Measurements from ENCODE around the gene SP3. TPM values are rescaled to one million over a fixed set of nuclear protein-coding genes. Genes with fewer than 3 reads are reported as not detected.

The SP3 gene
- total RNA-seq, 1 experiment from 2014 or later = 82.4 TPM

DNA sequence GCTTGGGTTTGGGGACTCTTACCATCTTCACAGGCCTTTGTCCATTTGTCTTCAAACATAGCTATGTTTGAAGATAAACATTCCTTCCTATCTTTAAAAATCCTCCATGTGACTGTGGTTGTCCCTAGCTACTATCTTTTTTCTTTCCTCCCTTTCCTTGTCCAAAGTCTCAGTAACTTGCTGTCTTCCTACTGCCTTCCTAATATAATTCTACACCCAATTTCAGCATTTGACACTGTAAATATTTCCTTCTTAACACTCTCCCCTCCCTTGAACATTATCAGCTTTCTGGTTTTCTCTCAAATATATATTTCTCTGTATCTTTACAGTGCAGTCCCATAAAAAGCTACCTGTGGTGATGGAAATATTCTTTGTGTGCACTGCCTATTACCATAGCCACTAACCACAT is 5.3 kb upstream of the SP3 start:
- no peak for DNase-seq (ENCODE audit: extremely low read depth, low read depth)

DNA sequence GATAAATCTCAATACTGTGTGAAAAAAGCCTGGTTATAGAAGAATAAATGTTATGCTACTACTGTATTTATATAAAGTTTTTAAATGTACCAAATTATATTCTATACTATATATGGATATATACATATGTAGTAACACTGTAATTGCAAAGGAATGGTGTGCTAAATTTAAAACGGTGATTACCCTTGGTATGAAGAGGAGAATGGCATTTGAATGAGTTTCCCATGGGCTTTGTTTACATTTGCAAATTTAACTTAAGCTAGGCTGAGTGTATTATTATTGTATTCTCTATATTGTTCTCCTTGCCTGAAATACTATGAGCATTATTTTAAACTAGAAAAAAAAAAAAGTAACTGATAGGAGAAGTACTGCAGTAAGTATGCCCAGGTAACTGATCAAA is 4.7 kb upstream of the SP3 start:
- DNase-seq (ENCODE audit: extremely low read depth, low read depth) = no peak

DNA sequence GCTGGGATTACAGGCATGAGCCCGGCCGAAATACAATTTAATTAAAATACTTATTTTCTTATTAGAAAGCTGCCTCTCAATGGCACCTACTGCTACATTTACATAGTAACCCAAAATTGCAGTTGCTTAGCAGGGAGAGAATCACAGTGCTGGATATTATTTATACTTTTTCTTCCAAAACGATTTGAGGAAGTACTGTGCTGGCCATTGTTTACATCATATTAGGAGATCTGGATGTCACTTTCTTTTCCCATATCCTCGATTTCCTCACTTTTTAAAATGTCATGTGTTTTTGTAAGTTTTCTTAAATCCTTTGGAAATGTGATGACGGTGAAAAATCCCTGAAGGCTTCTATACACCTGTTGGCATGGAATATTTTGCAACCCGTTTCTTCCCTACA is 3.4 kb upstream of the SP3 start:
- DNase-seq (ENCODE audit: extremely low read depth, low read depth) = no peak

DNA sequence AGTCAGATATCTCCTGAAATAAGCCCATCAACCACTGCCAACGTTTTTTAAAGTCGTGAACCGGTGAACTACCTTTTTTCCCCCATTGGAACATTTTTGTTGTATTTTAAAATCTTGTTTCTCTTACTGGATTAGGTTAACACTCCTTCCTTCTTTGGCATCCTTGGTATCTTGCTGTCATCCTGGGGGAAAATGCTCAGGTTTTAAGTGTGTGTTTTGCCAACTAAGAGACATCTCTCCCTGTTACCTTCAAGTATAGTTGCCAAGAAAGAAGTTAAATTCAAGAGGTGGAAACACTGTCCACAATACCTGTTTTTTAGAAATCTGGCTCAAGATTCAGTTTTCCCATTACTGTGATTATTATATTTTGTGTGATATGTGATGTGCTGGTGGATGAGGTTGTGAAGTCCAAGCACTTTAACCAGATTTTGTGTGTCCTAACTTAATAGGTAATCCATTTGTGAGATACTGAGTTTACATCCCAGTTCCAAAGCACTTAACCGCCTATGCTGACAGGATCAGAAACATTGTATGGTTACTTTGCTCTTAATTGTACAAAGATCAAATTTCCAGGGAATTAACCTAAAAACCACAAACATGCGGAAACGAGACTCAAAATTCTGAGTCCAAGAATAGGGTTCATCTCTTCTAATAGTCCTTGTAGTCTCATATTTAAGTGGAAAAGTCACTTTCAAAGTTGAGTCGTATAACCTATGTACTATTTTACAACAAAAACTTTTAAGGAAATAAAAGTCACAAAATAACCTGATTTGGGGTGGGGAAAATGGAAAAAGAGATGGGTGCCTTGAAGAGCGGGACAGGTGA is 1.3 kb upstream of the SP3 start:
- DNase-seq (ENCODE audit: extremely low read depth, low read depth) = no peak

DNA sequence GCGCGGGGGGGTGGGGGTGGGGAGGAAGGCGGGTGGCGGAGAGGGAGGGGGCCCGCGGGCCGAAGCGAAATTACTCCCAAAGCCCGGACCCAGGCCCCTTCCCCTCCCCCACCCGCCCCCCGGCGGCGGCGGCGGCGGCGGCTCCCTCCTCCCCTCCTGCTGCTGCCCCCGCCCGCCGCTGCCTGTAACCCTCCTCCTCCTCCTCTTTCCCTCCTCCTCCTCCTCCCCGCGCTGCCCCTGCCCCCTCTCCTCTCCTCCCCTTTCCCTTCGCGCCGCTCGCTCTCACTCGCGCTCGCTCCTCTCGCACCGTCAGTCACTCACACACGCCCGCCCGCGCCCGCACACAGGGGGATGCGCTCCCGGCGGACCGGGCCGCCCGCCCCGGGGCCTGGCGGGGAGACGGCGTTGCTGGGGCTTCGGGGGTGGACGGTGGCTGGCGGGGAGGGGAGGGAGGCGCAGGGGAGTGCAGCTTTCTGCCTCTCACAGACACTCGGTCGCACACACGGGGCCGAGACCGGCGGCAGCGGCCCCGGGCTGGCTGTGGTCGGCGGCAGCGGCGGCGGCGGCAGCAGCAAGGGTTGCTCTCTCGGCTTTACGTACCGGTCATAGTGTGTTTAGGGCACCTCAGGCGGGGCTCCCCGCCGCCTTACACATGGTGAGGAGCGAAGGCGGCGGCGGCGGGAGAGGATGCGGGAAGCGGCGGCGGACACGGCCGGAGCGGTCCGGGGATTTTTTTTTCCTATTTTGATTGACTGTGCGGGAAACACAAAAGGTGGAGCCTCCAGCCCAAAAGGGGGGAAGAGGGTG is 405 bp downstream of the SP3 start:
- DNase-seq (ENCODE audit: extremely low read depth, low read depth) = peak; percentile 77

DNA sequence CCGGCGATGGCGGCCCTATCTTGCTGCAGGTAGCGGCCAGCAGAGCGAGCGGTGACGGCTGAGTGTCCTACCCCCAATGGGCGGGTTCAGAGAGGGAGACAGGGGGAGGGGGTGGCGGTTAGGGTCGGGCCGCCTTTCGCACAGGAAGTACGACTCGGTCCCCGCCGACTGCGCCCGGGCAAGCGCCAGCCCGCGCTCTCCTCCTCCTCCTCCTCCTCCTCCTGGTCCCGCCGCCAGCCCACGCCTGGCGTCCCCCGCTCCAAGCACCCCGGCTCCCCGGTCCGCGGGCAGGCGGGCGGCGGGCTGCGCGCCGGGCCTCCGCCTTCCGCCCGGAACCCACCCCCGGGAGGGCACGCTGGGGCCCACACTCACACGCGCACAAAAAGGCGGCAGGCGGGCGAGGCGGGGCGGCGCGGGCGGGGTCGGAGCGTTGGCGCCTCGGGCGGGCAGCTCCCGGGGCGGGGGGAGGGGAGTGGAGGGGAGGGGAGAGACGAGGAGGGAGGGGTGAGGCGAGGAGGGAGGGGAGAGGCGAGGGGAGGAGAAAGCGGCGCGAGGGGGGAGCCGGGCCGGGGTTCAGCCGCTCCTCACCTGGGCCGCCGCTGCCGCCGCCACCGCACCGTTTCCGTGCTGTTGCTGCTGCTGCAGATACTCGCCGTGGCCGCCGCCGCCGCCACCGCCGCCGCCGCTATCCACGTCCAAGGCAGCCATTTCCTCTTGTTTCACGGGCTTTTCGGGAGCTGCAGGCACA is 1.2 kb downstream of the SP3 start:
- DNase-seq (ENCODE audit: extremely low read depth, low read depth) = peak; percentile 85

DNA sequence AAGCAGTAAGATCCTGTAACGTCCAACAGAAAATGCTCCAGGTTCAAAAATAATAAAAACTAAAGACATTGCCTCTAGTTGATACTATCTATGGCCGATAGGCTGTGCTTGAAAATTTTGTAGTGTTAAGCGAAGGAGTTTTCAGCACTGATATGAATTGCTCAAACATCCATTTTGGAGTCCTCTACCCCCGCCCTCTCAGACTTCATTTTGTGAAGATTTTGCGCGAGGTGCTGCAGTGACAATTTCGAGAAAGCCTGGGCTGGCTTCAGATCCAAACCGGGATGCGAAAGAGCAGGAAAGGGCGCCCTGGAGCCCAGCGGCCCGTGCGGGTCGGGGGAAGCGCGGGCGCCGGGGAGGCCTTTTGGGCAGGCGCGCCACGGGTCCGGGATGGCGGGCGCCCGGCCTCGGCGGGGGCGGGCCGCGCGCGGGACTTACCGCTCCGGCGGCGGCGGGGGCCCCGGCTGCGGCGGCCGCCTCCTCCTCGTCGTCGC is 1.8 kb downstream of the SP3 start:
- DNase-seq (ENCODE audit: extremely low read depth, low read depth) = peak; percentile 53

DNA sequence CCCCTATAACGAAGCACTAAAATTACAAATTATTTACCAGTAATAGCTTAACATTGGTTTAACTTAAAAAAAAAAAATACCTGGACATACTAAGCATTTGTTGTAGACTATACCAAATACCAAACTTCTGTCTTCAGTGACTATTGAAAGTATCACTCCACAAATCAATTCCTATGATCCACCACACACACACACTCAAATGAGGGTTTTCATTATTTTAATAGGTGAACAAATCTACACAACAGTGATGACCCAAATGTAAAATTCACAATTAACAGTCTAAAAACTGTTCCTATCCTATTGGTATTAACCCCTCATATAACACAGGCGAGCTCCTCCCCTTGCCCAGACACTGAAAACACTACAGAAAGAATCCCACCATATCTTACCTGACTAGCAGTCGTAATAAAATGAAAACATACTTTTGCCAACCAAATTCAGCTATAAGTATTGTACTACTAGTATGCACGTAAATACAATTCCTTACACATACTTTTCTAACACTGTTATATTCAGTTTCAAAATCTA is 2.5 kb downstream of the SP3 start:
- DNase-seq (ENCODE audit: extremely low read depth, low read depth) = no peak

DNA sequence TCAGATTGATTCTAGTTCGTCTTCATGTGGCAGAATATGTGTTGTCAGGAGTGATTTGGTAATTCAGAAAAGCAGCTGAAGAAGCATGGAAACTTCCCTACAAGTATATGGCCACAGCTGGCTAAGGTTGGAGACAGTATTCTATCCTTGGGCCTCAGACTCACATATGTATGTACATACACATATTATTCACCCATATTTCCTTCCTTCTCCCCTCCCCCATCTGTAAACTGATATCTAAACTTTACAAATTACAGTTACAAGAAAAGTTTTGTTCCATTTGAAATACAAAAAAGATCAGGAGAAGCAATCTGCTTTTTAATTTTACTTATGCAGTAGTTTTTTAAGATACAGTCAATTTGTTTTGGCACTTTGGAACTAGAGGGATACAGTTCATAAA is 3.1 kb downstream of the SP3 start:
- DNase-seq (ENCODE audit: extremely low read depth, low read depth) = no peak

DNA sequence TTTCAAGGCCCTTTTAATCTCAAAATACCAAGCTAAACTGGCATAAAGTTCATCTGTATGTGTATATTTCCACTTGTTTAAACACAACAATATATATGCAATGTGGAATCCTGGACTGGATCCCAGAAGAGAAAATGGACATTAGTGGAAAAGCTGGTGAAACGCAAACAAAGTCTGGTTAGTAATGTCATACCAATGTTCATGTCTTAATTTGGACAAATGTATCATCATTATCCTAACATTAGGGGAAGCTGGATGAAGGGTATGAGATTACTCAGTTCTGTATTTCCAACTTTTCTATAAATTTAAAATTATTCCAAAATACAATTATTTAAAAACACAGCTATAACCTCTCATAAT is 3.8 kb downstream of the SP3 start:
- DNase-seq (ENCODE audit: extremely low read depth, low read depth) = no peak

DNA sequence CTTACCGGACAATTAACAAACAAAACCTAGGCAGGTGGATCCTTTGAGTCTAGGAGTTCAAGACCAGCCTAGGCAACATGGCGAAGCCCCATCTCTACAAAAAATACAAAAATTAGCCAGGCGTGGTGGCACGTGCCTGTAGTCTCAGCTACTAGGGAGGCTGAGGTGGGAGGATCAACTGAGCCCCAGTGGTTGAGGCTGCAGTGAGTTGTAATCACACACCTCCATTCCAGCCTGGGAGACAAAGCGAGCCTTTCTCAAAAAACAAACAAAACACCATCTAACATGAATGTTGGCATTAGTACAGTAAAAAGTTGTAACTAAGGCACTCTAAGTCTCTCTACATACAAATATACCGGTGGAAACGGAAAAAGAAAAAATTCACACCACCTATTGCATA is 5.3 kb downstream of the SP3 start:
- DNase-seq (ENCODE audit: extremely low read depth, low read depth) = no peak

DNA sequence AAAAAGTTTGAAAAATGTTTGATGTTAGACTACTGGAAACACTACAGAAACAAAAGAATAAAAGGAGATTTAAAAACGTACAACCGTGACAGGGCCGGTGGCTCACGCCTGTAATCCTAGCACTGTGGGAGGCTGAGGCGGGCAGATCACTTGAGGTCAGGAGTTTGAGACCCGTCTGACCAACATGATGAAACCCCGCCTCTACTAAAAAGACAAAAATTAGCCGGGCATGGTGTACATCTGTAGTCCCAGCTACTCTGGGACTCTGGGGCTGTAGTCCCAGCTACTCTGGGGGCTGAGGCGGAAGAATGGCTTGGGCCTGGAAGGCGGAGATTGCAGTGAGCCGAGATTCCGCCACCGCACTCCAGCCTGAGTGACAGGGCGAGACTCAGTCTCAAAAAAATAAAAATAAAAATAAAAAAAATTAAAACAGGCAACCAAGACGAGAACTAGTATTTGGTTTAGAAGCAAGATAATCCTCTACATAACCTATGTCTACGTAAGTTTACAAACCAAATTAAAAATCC is 5.8 kb downstream of the SP3 start:
- DNase-seq (ENCODE audit: extremely low read depth, low read depth) = no peak

DNA sequence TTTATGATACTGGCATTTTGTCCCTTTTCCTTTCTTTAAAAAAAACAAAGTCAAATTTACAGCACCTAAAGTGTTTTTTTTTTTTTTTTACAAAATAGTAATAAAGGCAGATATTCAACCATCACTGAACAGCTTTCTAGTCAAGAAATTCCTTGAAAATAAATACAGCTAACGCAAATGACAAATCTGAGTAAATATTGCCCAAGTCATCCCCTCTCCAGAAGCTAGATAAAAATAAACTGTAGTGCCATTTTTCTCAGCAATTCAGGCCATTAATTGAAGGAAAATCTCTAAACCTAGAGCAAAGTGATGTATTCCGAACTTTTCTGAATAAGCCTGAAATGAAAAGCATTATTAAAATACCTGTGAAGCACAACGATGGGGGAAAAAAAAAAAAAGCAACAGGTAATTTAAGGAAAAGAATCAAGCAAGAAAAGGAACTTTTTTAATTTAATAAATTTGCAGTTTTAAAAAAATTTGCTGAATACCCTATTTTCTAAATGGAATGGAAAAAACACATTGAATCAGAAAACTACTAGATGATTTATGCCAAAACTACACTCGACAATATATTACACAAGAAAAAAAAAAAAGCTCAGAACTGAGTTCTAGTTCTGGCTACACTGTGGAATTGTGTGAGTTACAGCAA is 6.9 kb downstream of the SP3 start:
- DNase-seq (ENCODE audit: extremely low read depth, low read depth) = no peak

DNA sequence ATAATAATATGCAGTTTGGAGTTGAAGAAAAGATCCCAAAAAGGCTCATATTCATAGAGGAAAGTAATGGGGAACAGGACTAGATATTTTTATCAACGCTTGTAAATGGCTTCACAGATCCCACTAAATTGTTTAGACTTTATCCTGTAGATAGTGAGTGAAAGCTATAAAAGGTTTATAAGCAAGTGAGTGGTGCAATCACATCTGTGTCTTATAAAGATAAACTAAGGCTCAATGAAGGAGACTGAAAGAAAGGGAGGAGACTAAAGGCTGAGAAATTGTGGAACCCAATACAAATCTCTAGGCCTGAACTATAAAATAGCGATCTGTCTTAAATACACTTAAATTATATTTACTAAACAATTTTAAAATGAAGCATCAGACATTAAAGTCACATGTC is 7.7 kb downstream of the SP3 start:
- DNase-seq (ENCODE audit: extremely low read depth, low read depth) = no peak

DNA sequence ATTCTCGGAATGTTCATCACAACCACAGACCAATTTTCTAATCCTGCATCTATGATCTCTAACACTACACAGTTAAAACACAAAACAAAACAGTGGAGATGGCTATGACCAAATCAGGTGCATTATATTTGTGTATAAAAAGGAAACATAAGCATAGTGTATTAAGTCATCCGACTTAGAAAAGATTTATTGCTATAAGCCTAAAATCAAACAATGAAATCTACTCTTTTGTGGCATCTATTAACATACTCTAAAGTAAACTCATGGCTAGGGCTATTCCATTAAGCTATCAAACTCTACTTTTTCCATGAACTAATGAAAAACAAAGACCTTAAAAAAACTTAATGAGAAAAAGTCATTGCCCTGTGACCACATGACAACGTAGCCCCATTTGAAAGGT is 8.7 kb downstream of the SP3 start:
- no peak for DNase-seq (ENCODE audit: extremely low read depth, low read depth)

DNA sequence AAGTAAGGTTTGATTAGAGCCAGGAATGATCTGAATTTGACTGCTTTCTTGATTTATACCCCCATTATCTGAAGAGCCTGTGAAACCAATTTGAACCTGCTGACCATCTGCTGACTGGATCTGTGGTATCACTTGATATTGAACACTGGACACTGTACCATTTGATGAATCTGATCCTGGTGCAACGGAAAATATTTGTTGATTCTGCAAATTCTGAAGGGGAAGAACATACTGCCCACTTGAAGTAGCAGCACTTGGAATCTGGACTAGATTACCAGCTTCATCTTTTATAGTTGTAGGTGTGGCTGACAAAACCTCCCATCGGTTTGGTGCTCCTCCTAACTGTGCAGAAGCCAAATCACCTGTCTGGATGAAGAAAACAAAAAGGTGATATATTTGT is 9.3 kb downstream of the SP3 start:
- DNase-seq (ENCODE audit: extremely low read depth, low read depth) = no peak

DNA sequence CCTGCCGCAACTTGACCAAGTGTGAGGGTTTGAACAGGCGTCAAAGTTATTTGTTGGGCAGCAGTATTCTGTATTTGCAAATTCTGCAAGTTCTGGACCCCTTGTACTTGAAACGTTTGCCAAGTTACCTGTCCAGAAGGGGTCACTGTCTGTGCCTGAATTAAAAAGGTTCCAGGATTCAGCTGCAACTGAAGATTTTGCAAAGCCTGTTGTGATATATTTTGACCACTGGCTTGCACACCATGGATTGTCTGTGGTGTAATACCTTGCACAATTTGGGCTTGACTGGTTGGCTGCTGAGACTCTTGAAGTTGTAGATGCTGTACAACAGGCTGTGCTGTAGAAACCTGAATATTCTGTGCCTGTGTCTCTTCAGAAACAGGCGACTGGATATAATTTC is 10.2 kb downstream of the SP3 start:
- no peak for DNase-seq (ENCODE audit: extremely low read depth, low read depth)

DNA sequence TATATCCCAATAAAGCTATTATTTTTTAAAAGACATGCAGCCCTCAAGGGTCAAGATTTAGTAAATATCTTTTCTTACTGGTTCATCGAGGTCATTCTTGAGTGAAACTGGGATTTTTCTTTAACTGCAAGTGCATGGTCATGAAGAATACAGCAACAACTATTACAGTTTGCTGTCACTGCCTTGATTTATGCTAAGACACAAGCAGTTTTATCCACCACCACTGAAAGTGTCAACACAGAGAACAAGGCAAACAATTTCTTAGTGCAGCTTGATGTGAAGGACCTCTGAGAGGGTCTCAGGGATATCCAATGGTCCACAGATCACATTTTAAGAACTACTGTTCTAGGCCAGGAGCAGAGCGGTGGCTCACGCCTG is 12.1 kb downstream of the SP3 start:
- DNase-seq (ENCODE audit: extremely low read depth, low read depth) = no peak

DNA sequence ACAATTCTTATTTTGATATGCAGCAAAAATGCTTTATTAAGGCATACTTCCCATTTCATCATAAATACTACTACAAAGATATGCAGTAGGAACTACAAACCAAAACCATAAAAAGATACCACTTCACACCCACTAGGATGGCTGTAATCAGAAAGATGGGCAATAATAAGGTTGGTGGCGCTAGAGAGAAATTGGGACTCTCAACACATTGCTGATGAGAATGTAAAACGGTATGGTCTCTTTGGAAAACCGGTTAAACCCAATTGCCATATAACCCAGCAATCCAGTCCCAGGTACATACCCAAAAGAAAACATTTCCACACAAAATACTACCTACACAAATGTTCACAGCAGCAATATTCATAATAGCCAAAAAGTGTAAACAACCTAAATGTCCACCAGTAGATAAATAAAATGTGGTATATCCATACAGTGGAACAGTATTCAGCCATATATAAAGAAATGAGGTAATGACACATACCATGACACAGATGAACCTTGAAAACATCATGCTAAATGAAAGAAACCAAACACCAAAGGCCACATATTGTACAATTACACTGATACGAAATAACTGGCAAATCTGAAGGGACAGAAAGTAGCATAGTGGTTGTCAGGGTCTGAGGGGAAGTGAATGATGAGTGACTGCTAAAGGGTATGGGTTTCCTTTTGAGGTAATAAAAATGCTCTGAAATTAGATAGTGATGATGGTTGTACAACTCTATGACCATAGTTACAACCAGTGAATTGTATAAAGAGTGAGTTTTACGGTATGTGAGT is 12.7 kb downstream of the SP3 start:
- no peak for DNase-seq (ENCODE audit: extremely low read depth, low read depth)

DNA sequence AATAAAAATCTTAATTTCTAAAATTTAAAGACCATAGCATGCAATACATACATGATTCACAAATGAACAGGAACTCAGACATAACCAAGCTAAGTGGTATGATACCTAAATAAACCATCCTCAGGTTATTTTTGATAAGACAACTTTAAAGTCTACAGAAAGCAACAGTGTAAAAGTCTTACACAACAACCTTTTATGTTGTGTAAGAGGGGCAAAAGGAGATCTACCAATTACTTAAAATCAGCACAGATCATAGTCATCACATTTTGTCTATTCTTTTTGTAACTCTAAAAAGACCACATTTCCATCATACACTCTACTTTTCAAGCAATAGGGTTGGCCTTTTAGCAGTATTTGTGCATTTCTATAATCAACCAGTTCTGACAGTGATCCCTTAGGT is 16.3 kb downstream of the SP3 start:
- no peak for DNase-seq (ENCODE audit: extremely low read depth, low read depth)

Measured in NCI-H460 (cell line).